GM23338 (cell line): Measurements from ENCODE around the gene GDI2. TPM values are rescaled to one million over a fixed set of nuclear protein-coding genes. Genes with fewer than 3 reads are reported as not detected.

Source experiments
- ATAC-seq: fragments of 200-7000 bp; cut with Tn5 transposase; 3 replicates; pipeline ENCODE4 v1.9.1; 2020
- DNase-seq: peaks from one replicate; pipeline ENCODE4 v3.0.0-alpha.2; 2015; ENCODE audit warnings: low spot score
- H2AFZ ChIP-seq: fragments of 200-600 bp; sonication (generic); 2 replicates; pipeline ENCODE4 v1.8.0; 2016; ENCODE audit warnings: antibody characterized with exemption, mild to moderate bottlenecking, moderate library complexity
- H3F3A ChIP-seq: fragments of 200-600 bp; sonication (generic); replicated peaks from 2 replicates; pipeline ENCODE4 v1.8.0; 2017; ENCODE audit warnings: antibody characterized with exemption, mixed run types, low read depth
- H3K27ac ChIP-seq: fragments of 200-600 bp; sonication (generic); 2 replicates; pipeline ENCODE4 v1.6.1; 2016; ENCODE audit warnings: low read depth
- H3K27me3 ChIP-seq: fragments of 200-600 bp; sonication (generic); 2 replicates; pipeline ENCODE4 v1.8.0; 2016; ENCODE audit warnings: mild to moderate bottlenecking, mixed run types, moderate library complexity; ENCODE audit not compliant: insufficient read depth
- H3K36me3 ChIP-seq: fragments of 200-600 bp; sonication (generic); 2 replicates; pipeline ENCODE4 v1.8.0; 2016; ENCODE audit warnings: mild to moderate bottlenecking; ENCODE audit not compliant: insufficient read depth
- H3K4me1 ChIP-seq: fragments of 200-600 bp; sonication (generic); 2 replicates; pipeline ENCODE4 v1.8.0; 2016; ENCODE audit warnings: mild to moderate bottlenecking, moderate library complexity; ENCODE audit not compliant: insufficient read depth
- H3K4me2 ChIP-seq: fragments of 200-600 bp; sonication (generic); 2 replicates; pipeline ENCODE4 v1.7.1; 2017; ENCODE audit warnings: mixed run types
- H3K4me3 ChIP-seq: fragments of 200-600 bp; sonication (generic); 2 replicates; pipeline ENCODE4 v1.6.1; 2016; ENCODE audit warnings: mixed run types
- H3K79me2 ChIP-seq: fragments of 200-600 bp; sonication (generic); replicated peaks from 2 replicates; pipeline ENCODE4 v1.8.0; 2017; ENCODE audit warnings: mild to moderate bottlenecking; ENCODE audit not compliant: insufficient read depth
- H3K9me2 ChIP-seq: fragments of 200-600 bp; sonication (generic); 2 replicates; pipeline ENCODE4 v1.8.0; 2017; ENCODE audit not compliant: insufficient read depth
- H4K20me1 ChIP-seq: fragments of 200-600 bp; sonication (generic); replicated peaks from 2 replicates; pipeline ENCODE4 v1.8.0; 2017; ENCODE audit warnings: mild to moderate bottlenecking; ENCODE audit not compliant: insufficient read depth
- H3K27ac Mint-ChIP-seq: 2 replicates; pipeline ENCODE4 v1.8.0; 2020; ENCODE audit warnings: inconsistent platforms, mild to moderate bottlenecking, moderate library complexity, mixed read lengths
- H3K27me3 Mint-ChIP-seq: 3 replicates; pipeline ENCODE4 v1.8.0; 2022; ENCODE audit warnings: low read depth, mild to moderate bottlenecking, moderate library complexity, mixed read lengths, inconsistent platforms; ENCODE audit not compliant: insufficient read depth, poor library complexity
- H3K36me3 Mint-ChIP-seq: 3 replicates; pipeline ENCODE4 v1.8.0; 2021; ENCODE audit warnings: low read depth, mild to moderate bottlenecking, inconsistent platforms, moderate library complexity, mixed read lengths
- H3K4me1 Mint-ChIP-seq: 3 replicates; pipeline ENCODE4 v1.8.0; 2020; ENCODE audit warnings: mild to moderate bottlenecking, inconsistent platforms, mixed read lengths
- H3K4me3 Mint-ChIP-seq: 3 replicates; pipeline ENCODE4 v1.8.0; 2021; ENCODE audit warnings: moderate library complexity, mild to moderate bottlenecking, inconsistent platforms, mixed read lengths
- H3K9me3 Mint-ChIP-seq: 3 replicates; pipeline ENCODE4 v1.8.0; 2020; ENCODE audit warnings: moderate library complexity, mild to moderate bottlenecking, inconsistent platforms, mixed read lengths
- CREB1 ChIP-seq: fragments of 250-450 bp; sonication (Bioruptor Pico); IDR thresholded peaks from 2 replicates; pipeline ENCODE4 v1.5.0; 2020; ENCODE audit warnings: low read depth, mild to moderate bottlenecking, moderate library complexity
- EZH2 ChIP-seq: fragments of 200-600 bp; sonication (generic); IDR thresholded peaks from one replicate; pipeline ENCODE4 v1.8.0; 2017; ENCODE audit warnings: antibody characterized with exemption, mild to moderate bottlenecking, low read depth; ENCODE audit not compliant: unreplicated experiment
- EZH2phosphoT487 ChIP-seq: fragments of 200-600 bp; sonication (generic); IDR thresholded peaks from one replicate; pipeline ENCODE4 v1.8.1; 2018; ENCODE audit warnings: antibody characterized with exemption; ENCODE audit not compliant: unreplicated experiment
- JUNB ChIP-seq: IDR thresholded peaks from one replicate; pipeline ENCODE4 v1.6.1; 2016; ENCODE audit warnings: antibody characterized with exemption; ENCODE audit not compliant: unreplicated experiment
- NANOG ChIP-seq: IDR thresholded peaks from 2 replicates; pipeline ENCODE4 v1.6.1; 2016; ENCODE audit warnings: antibody characterized with exemption, borderline replicate concordance
- STAT1 ChIP-seq: IDR thresholded peaks from one replicate; pipeline ENCODE4 v1.6.1; 2016; ENCODE audit warnings: antibody characterized with exemption; ENCODE audit not compliant: unreplicated experiment
- ZNF114 ChIP-seq: fragments of 250-450 bp; sonication (Bioruptor Pico); IDR thresholded peaks from 2 replicates; pipeline ENCODE4 v1.5.0; 2020; ENCODE audit warnings: mild to moderate bottlenecking, moderate library complexity
- ZNF331 ChIP-seq: fragments of 250-450 bp; sonication (Bioruptor Pico); IDR thresholded peaks from 2 replicates; pipeline ENCODE4 v1.5.0; 2020; ENCODE audit warnings: low read depth, mild to moderate bottlenecking, moderate library complexity
- polyA plus RNA-seq: library from polyadenylated mRNA; unstranded; fragments of >200 nt; fragmentation: Nextera tagmentation; extraction: Ambion mirVana; gene quantifications from 2 replicates; pipeline ENCODE4 v1.2.1, GENCODE V29; 2016
- total RNA-seq: library from RNA; depleted of rRNA; stranded (reverse); fragments of >200 nt; shearing (Covaris generic); gene quantifications from 2 replicates; pipeline ENCODE4 v1.2.3, GENCODE V29; 2014
- TF ChIP-seq, protein P1 (sequence below): IDR thresholded peaks from one replicate; pipeline ENCODE4 v1.6.1; 2018; ENCODE audit warnings: antibody characterized with exemption; ENCODE audit not compliant: unreplicated experiment
- TF ChIP-seq, protein P2 (sequence below), 2 experiments: fragments of 200-600 bp in 1 of 2; sonication (generic) in 1 of 2; conservative IDR thresholded peaks; 2 replicates each; pipeline versions ENCODE4 v1.5.1 to v1.6.1; 2016 to 2017; ENCODE audit warnings: antibody characterized with exemption in 2 of 2, low read depth in 2 of 2, mild to moderate bottlenecking in 2 of 2, moderate library complexity in 1 of 2
- TF ChIP-seq, protein P3 (sequence below): fragments of 250-450 bp; sonication (Bioruptor Pico); IDR thresholded peaks from 2 replicates; pipeline ENCODE4 v1.5.0; 2020; ENCODE audit warnings: mild to moderate bottlenecking, moderate library complexity

GDI2 gene
- total and polyA plus RNA-seq, 2 experiments from 2014 or later, result 269 to 505 TPM

DNA sequence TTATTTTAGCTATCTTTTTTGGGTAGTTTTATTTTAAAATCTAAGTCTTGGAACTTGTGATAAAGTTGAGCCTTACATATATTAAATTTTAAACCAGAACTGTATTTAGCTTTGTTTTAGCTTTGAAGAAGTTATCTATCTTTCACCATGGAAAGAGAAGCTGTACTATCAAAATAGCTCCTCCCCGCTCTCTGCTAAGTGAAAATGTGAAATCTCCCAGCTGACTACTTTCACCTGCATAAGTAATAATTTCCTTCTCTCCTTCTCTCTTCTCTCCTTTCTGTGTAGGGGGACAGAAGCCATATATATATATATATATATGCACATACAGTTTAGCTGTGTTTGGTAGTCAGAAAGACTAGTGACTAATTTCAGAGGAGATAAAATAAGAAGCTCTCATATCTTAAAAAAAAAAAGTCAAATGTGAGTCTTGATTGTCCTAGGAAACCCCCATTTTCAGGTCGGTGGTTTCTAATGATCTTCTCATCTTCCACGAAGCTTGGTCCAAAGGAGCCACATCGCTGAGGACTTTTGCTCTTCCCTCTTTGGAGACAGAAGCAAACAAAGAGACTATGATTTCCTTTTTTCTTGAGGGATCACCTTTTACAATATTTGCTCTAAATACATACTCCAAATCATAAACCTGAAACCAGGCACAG, 30.6 kb upstream of the GDI2 start (continued):
- TF ChIP-seq, protein P1, sequence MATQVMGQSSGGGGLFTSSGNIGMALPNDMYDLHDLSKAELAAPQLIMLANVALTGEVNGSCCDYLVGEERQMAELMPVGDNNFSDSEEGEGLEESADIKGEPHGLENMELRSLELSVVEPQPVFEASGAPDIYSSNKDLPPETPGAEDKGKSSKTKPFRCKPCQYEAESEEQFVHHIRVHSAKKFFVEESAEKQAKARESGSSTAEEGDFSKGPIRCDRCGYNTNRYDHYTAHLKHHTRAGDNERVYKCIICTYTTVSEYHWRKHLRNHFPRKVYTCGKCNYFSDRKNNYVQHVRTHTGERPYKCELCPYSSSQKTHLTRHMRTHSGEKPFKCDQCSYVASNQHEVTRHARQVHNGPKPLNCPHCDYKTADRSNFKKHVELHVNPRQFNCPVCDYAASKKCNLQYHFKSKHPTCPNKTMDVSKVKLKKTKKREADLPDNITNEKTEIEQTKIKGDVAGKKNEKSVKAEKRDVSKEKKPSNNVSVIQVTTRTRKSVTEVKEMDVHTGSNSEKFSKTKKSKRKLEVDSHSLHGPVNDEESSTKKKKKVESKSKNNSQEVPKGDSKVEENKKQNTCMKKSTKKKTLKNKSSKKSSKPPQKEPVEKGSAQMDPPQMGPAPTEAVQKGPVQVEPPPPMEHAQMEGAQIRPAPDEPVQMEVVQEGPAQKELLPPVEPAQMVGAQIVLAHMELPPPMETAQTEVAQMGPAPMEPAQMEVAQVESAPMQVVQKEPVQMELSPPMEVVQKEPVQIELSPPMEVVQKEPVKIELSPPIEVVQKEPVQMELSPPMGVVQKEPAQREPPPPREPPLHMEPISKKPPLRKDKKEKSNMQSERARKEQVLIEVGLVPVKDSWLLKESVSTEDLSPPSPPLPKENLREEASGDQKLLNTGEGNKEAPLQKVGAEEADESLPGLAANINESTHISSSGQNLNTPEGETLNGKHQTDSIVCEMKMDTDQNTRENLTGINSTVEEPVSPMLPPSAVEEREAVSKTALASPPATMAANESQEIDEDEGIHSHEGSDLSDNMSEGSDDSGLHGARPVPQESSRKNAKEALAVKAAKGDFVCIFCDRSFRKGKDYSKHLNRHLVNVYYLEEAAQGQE, result no peak
- TF ChIP-seq EZH2phosphoT487, result no peak
- TF ChIP-seq, protein P2, sequence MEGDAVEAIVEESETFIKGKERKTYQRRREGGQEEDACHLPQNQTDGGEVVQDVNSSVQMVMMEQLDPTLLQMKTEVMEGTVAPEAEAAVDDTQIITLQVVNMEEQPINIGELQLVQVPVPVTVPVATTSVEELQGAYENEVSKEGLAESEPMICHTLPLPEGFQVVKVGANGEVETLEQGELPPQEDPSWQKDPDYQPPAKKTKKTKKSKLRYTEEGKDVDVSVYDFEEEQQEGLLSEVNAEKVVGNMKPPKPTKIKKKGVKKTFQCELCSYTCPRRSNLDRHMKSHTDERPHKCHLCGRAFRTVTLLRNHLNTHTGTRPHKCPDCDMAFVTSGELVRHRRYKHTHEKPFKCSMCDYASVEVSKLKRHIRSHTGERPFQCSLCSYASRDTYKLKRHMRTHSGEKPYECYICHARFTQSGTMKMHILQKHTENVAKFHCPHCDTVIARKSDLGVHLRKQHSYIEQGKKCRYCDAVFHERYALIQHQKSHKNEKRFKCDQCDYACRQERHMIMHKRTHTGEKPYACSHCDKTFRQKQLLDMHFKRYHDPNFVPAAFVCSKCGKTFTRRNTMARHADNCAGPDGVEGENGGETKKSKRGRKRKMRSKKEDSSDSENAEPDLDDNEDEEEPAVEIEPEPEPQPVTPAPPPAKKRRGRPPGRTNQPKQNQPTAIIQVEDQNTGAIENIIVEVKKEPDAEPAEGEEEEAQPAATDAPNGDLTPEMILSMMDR (conservative IDR thresholded peaks at IDR 0.05; ENCODE audit: low read depth in 2 of 2), result no peak
- TF ChIP-seq JUNB, result no peak
- TF ChIP-seq CREB1 (CRISPR knock-in tag), result no peak
- TF ChIP-seq STAT1, result no peak
- no peak for TF ChIP-seq NANOG
- TF ChIP-seq ZNF114, result no peak

DNA sequence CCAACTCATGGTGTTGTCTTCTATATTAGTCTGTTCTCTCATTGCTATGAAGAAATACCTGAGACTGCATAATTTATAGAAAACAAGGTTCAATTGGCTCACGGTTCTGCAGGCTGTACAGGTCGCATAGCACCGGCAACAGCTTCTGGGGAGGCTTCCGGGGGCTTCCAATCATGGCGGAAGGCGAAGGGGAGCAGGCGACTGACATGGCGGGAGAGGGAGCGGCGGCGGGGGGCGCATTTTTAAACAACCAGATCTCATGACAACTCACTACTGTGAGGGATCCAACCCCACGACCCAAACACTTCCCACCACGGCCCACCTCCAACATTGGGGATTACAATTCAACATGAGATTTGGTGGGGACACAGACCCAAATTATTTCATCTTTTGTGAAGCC, 28.7 kb upstream of the GDI2 start:
- Histone ChIP-seq H3K9me2 (no peaks in the 10 kb centered on the region), H3K27ac (no peak overlapping the region), H3K4me1 (0 out of 2 replicates have a peak, but pooled peaks cover 3% of the 10 kb centered on the region), H3K4me2 (no peak overlapping the region), H2AFZ (no peak overlapping the region), H3K27me3 (no peaks in the 10 kb centered on the region), H3F3A (no peaks in the 10 kb centered on the region), H3K4me3 (no peak overlapping the region), H3K79me2 (no peaks in the 10 kb centered on the region), H3K36me3 (no peaks in the 10 kb centered on the region), H4K20me1 (no peaks in the 10 kb centered on the region)
- Mint-ChIP-seq H3K27ac (no peak overlapping the region), H3K36me3 (no peaks in the 10 kb centered on the region), H3K9me3 (no peaks in the 10 kb centered on the region), H3K4me1 (peaks cover 5% of the 10 kb centered on the region; the same call in 2 of the 3 replicates), H3K27me3 (peaks cover 8% of the 10 kb centered on the region), H3K4me3 (no peak overlapping the region)
- DNase-seq (no peak), ATAC-seq (no peak)
- TF ChIP-seq, protein P3, sequence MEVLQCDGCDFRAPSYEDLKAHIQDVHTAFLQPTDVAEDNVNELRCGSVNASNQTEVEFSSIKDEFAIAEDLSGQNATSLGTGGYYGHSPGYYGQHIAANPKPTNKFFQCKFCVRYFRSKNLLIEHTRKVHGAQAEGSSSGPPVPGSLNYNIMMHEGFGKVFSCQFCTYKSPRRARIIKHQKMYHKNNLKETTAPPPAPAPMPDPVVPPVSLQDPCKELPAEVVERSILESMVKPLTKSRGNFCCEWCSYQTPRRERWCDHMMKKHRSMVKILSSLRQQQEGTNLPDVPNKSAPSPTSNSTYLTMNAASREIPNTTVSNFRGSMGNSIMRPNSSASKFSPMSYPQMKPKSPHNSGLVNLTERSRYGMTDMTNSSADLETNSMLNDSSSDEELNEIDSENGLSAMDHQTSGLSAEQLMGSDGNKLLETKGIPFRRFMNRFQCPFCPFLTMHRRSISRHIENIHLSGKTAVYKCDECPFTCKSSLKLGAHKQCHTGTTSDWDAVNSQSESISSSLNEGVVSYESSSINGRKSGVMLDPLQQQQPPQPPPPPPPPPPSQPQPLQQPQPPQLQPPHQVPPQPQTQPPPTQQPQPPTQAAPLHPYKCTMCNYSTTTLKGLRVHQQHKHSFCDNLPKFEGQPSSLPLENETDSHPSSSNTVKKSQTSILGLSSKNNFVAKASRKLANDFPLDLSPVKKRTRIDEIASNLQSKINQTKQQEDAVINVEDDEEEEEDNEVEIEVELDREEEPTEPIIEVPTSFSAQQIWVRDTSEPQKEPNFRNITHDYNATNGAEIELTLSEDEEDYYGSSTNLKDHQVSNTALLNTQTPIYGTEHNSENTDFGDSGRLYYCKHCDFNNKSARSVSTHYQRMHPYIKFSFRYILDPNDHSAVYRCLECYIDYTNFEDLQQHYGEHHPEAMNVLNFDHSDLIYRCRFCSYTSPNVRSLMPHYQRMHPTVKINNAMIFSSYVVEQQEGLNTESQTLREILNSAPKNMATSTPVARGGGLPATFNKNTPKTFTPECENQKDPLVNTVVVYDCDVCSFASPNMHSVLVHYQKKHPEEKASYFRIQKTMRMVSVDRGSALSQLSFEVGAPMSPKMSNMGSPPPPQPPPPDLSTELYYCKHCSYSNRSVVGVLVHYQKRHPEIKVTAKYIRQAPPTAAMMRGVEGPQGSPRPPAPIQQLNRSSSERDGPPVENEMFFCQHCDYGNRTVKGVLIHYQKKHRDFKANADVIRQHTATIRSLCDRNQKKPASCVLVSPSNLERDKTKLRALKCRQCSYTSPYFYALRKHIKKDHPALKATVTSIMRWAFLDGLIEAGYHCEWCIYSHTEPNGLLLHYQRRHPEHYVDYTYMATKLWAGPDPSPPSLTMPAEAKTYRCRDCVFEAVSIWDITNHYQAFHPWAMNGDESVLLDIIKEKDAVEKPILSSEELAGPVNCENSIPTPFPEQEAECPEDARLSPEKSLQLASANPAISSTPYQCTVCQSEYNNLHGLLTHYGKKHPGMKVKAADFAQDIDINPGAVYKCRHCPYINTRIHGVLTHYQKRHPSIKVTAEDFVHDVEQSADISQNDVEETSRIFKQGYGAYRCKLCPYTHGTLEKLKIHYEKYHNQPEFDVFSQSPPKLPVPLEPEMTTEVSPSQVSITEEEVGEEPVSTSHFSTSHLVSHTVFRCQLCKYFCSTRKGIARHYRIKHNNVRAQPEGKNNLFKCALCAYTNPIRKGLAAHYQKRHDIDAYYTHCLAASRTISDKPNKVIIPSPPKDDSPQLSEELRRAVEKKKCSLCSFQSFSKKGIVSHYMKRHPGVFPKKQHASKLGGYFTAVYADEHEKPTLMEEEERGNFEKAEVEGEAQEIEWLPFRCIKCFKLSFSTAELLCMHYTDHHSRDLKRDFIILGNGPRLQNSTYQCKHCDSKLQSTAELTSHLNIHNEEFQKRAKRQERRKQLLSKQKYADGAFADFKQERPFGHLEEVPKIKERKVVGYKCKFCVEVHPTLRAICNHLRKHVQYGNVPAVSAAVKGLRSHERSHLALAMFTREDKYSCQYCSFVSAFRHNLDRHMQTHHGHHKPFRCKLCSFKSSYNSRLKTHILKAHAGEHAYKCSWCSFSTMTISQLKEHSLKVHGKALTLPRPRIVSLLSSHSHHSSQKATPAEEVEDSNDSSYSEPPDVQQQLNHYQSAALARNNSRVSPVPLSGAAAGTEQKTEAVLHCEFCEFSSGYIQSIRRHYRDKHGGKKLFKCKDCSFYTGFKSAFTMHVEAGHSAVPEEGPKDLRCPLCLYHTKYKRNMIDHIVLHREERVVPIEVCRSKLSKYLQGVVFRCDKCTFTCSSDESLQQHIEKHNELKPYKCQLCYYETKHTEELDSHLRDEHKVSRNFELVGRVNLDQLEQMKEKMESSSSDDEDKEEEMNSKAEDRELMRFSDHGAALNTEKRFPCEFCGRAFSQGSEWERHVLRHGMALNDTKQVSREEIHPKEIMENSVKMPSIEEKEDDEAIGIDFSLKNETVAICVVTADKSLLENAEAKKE, result no peak
- no peak for TF ChIP-seq ZNF331 (CRISPR knock-in tag)
- TF ChIP-seq STAT1, result no peak
- TF ChIP-seq EZH2, result no peak
- no peak for TF ChIP-seq JUNB
- TF ChIP-seq, protein P2 (conservative IDR thresholded peaks at IDR 0.05; ENCODE audit: low read depth in 2 of 2), result no peak
- TF ChIP-seq CREB1 (CRISPR knock-in tag), result no peak
